NCI-H82 treated with DMSO at 0.1 percent for 48 hours (cell line): ENCODE results near the gene NDUFA12.
"Not testable (repeated sequence)": the region's sequence is repeated elsewhere in the genome, so short reads cannot be mapped to it uniquely, and the experiment has no call there.

ENCODE experiments used
- DNase-seq: peaks from one replicate; lab custom pipeline; 2025; ENCODE audit not compliant: unreplicated experiment; lab: John Stamatoyannopoulos, UW

The NDUFA12 gene

DNA sequence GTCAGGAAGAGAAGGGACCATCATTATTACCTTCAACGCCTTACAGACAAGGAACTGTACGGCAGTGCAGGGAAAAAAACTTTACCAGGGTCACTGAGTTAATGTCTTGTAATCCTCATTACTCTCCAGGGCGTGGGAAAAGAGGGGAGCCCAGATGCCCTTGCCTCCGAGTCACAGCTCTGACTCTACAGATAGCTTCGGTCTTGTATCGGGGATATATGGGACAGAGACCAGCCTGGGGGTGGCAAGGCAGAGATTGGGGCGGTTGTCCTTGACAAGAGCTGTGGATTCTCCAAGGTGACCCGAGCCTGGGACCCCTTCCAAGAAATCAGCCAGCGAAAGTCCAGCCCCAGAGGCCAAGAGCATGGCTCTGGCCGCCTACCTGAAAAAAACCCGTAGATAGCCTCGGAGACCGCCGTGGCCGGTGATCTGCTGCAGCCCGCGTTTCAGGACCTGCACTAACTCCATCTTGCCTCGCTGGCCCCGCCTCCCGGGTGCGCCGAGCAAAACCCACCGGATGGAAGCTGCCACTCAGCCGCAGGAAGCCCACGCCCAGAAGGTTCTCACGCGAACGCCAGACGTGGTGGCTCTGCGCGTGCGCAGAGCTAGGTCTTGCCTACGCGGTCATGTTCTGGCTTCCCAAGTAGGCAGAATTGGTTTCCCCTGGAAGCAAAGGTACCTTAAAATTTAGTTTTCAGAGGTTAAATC lies at the start of gene NDUFA12:
Gene NDUFA12, minus strand, starts transcription at position 485 of the 708 bp plus-strand sequence. Its CDS starts 17 bp downstream, at position 468.
- peak; percentile 89 for DNase-seq

DNA sequence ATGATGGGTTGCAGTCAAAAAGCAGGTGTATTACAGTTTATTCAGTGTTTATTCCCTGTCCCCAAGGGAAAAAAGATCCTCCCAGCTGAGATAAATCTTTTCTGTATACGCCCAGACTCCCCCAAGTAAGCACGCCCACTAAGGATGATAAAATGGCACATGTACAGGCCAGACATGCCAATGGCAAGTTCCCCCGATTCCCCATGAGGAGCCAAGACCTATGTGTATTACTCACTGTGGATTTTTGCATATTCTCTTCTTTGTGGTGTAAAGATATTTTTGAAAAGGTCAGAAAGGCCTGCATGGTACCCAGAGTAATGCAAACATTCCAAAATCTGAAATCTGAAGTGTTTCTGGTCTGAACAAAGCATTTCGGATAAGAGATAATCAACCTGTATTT lies 47.7 kb upstream of the NDUFA12 start:
- no peak for DNase-seq

DNA sequence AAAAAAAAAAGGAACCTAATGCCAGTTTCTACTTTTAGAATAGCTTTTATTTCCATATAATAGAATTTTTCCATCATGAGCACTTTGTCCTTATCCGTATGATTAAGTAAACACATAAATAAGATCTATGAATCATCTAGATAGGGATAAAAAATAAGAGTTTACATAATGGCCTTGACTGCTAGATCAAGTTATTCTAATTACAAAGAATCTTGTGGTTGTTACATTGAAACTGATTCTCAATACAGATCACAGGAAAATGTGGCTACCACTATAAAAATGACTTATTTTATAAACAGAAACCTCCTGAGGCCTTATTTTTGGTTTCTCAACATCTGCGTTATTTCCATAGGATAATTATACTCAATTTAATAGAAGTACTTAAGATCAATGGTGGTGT lies 34.4 kb upstream of the NDUFA12 start:
- no peak for DNase-seq

DNA sequence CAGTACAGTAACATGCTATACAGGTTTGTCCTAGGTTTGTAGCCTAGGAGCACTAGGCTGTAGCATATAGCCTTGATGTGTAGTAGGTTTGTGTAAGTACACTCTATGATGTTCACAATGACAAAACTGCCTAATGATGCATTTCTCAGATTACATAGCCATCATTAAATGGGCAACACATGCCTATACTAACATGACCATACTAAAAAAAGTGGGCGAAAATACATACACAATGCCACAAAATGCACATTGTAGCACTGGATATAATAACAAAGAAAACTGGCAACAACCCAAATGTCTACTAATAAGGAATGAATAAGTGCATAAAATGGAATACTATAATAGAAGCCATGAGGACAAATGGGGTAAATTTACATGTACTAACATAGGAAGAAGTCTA lies 31.3 kb upstream of the NDUFA12 start:
- DNase-seq, result no peak

DNA sequence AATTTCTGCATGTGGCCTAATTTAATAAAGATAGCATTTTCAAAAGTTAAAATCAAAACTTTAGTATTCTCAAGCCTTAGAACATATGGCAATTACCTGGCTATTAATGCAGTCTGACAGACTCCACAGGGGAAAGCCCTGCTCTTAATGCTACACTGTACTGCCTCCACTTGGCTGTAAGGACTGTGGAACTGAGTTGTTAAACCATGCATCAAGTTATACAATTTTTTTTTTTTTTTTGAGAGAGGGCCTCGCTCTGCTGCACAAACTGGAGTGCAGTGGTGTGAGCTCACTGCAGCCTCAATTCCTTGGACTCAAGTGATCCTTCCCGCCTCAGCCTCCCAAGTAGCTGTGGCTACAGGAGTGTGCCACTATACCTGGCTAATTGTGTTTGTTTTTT lies 19.0 kb upstream of the NDUFA12 start:
- no peak for DNase-seq

DNA sequence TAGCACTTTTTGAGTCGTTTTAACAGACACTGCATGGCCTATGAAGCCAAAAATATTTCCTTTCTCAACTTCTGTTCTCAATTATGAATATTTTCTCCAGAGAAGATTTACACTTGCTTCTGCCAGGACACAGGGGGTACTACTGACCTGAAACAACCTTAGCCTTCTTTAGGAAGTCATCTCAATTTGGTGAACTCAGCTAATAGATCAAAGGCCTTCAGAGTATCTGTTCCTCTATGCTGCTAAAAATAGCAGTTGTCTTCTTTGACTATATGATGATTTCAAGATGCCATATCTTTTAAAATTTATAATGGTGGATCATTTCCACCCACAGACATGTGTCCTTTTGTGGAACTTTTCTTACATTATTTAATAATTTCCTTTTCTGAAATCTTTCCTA lies 14.0 kb upstream of the NDUFA12 start:
- DNase-seq, result no peak

DNA sequence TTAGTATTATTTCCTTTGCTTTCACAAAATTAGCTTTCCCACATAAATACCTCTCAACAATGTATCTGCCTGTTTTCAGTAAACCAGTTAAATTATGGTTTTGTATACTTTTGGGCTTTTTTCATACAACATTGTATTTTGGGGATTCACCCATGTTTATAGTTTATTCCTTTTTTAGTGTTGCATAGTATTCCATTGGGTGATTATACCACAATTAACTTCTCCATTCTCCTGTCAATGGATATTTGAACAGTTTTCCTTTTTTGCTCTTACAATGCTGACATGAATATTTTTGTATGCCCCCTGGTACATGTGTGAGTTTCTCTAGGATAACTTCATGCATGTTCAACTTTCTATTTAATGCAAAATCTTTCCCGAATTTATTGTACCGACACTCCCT lies 12.6 kb upstream of the NDUFA12 start:
- no peak for DNase-seq

DNA sequence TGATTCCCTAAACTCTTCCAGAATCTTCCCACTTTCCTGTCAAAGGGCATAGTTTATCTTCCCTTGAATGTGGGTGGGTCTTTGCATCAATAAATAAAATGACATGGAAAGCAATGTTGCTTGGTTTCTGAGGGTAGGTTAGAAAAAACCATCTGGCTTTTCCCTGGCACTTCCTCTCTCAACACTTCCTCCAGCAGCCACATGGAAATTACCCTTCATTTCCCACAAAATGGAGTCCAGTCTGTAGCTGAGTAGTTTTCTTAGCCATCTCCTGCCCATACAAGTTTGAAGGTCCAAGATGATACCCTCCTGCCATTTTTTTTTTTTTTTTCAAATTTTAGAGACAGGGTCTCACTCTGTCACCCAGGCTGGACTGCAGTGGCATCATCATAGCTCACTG lies 11.1 kb upstream of the NDUFA12 start:
- no peak for DNase-seq

DNA sequence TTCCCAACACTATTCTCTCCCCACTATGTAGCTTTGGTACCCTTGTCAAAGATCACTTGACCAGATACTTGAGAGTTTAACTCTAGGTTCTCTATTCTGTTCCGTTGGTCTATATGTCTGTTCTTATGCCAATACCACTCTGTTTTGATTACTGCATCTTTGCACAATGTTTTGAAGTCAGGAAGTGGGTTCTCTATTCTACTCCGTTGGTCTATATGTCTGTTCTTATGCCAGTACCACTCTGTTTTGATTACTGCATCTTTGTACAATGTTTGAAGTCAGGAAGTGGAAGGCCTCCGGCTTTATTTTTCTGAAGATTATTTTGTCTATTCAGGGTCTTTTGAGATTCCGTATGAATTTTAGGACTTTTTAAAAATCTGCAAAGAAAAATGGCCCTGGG lies 2.7 kb upstream of the NDUFA12 start:
- no peak for DNase-seq

DNA sequence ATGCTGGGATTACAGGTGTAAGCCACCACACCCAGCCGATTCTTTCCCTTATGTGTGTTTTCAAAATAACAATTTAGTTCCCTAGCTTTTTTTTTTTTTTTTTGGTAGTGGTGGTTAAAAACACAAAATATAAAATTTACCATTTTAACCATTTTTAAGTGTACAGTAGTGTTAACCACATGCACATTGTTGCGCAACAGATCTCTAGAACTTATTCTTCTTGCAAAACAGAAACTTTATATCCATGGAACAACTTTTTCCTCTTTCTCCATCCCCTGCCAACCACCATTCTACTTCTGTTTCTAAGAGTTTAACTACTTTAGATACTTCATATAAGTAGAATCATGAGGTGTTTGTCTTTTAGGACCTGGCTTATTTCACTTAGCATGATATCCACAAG lies 1.1 kb upstream of the NDUFA12 start:
- DNase-seq, result no peak

DNA sequence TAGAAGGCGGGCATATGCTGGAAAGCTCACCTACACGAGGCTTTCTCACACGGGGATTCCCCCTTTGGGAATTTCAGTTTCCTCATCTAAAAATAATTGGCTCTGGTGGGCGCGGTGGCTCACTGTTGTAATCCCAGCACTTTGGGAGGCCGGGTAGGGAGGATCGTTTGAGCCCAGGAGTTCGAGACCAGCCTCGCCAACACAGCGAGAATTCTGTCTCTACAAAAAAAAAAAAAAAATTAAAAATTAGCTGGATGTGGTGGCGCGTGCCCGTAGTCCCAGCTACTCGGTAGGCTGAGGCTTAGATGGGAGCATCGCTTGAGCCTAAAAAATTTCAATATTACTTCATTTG lies 400 bp upstream of the NDUFA12 start:
- DNase-seq, result no peak

DNA sequence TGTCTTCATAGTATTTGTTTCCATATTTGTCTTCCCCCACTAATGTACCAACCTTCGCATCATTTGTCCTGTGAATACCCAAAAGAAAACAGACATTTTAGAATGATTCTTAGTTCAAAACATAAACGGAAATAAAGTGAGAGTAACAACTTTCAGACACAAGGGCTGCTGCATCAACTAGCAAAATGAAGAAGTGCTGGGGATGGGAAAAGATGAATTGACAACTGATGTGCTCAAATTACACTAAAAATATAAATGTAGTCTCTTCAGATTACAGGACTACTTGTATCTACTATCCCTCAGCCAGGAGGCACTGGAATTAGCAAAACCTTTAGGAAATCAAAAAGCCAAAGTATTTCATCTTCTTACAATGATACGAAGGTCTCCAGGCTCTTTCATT lies 743 bp downstream of the NDUFA12 start:
- no peak for DNase-seq

DNA sequence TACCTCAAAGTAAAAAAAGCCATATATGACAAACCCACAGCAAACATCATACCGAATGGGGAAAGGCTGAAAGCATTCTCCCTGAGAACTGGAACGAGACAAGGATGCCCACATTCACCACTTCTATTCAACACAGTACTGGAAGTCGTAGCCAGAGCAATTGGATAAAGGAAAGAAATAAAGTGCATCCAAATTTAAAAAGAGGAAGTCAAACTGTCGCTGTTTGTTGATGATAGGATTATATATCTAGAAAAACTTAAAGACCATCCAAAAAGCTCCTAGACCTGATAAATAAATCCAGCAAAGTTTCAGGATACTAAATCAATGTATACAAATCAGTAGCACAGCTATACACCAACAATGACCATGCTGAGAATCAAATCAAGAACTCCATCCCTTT lies 5.2 kb downstream of the NDUFA12 start:
- DNase-seq, result no peak

DNA sequence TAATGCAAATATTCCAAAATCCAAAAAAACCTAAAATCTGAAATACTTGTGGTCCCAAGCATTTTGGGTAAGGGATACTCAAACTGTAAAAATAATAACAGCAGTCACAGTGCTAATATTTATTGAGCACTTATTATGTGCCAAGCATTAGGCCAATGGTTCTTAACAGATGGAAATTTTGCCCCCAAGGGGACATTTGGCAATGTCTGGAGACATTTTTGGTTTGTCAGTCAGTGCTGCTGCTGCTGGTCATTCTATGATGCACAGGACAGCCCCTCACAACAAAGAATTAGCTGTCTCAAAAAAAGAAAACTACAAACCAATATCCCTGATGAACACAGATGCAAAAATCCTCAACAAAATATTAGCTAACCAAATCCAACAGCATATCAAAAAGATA lies 5.8 kb downstream of the NDUFA12 start:
- no peak for DNase-seq

DNA sequence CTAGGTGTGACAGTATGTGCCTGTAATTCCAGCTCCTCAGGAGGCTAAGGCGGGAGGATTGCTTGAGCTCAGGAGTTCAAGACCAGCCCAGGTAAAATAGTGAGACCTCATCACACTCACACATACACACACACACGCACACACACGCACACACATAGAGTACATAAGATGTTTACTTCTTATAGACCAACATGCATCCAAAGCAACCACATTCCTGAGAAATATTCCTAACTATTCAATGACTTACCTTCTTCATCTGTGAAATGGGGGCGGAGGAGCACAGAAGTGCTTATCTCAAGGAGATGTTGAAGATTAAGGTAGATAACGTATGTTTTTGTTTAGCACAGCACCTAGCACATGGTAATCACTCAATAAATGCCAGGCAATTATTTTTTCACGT lies 6.4 kb downstream of the NDUFA12 start:
- DNase-seq, result no peak

DNA sequence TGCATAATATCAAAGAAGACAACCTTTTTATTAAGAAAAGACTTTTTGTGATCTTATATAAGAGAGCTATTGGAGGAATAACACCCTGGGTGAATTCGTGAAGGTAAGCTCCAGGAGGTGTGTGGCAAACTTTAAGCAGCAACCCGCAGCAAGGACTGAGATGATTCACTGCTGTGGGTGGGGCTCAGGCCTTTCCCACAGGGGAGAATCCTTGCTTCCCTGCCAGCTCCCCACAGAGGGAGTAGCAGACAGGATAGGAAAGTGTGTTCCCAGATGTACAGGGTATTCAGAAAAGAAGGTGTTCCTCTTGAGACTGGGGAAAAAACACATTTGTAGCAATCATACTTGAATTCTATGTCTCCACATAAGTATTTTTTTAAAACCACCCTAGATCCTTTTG lies 9.2 kb downstream of the NDUFA12 start:
- no peak for DNase-seq

DNA sequence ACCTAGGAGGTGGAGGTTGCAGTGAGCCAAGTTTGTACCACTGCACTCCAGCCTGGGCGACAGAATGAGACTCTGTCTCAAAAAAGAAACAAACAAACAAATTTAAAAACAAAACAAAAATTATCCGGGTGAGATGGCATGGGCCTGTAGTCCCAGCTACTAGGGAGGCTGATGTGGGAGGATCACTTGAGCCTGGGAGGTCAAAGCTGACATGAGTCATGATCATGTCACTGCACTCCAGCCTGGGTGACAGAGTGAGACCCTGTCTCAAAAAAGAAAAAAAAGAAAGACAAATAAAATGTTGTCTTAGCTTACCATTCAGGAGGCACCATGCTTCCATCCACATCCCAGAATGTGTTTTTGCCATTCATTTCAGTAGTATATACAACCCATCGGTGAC lies 9.6 kb downstream of the NDUFA12 start:
- DNase-seq, result not testable (repeated sequence)

DNA sequence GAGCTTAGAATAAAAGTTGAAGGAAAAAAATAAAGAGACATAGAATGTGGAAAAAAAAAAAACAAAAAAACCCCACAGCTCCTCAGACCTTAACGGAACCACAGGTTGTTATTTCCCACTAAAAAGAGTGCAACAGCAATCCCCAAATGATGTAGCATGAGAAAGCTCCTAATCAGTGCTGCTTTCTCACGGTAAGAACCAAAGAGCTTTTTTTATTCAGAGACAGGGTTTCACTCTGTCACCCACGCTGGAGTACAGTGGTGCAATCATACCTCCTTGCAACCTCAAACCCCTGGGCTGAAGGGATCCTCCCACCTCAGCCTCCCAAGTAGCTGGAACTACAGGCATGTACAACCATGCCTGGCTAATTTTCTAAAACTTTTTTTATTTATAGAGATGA lies 13.3 kb downstream of the NDUFA12 start:
- no peak for DNase-seq

DNA sequence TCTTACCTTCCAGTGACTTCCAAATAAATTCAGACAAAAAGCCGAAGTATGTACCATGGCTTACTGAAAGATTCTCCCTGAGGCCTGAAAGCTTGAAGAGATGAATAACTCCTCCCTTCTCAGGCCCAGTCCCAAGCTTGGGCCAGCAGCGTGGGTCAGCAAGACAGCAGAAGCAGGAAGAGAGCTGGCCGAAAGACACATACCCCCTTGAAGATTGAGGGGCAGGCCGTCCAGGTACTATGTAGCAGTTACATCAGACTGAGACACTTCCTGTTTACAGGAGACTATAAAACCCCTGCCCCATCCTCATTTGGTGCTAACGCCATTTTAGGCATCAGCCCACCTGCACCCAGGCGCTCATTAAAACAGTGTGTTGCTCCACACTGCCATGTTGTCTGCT lies 15.0 kb downstream of the NDUFA12 start:
- no peak for DNase-seq

DNA sequence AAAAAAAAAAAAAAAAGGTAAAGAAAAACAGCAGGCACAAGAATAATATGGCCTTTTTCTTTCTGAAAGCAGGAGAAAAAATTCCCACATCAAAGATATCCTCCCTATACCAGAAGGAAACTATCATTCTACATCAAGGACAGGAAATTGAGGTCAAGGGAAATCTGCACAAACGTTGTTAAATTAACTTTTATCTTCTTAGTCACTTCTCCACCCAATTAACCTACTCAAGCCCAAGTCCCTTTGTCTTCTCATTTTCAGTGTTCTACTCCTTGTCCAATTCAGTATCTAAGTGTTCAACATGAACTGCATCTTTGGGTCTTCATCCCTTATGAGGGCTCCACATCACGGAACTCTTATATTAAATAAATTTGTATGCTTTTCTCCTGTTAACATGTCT lies 15.7 kb downstream of the NDUFA12 start:
- DNase-seq, result no peak

DNA sequence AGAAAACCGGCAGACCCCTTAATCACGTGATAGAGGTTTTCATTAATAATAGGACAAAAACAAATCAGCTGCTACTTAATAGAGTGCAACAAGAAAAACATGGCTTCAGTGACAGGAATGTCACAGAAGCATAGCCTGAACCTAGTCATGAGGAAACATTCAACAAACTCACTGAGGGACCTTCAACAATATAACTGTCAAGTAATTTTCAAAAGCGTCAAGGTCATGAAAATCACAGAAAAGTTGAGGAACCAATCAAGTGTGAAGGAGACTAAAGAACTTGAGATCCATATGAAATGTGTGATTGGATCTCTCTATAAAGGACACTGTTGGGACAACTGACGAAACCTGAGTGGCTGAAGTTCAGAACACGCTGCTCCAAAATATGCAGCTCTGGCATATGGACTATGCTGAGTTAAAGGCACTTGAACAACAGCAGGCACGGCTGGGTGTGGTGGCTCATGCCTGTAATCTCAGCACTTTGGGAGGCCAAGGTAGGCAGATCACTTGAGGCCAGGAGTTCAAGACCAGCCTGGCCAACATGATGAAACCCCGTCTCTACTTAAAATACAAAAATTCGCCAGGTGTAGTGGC lies 16.3 kb downstream of the NDUFA12 start:
- no peak for DNase-seq

DNA sequence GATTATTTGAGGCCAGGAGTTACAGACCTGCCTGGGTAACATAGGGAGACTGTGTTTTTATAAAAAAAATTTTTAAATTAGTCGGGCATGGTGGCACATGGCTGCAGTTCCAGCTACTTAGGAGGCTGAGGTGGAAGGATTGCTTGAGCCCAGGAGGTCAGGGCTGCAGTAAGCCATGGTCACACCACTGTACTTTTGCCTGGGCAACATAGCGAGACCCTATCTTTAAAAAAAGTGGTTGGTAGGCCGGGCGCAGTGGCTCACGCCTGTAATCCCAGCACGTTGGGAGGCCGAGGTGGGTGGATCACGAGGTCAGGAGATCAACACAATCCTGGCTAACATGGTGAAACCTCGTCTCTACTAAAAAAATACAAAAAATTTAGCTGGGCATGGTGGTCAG lies 18.4 kb downstream of the NDUFA12 start:
- not testable (repeated sequence) for DNase-seq

DNA sequence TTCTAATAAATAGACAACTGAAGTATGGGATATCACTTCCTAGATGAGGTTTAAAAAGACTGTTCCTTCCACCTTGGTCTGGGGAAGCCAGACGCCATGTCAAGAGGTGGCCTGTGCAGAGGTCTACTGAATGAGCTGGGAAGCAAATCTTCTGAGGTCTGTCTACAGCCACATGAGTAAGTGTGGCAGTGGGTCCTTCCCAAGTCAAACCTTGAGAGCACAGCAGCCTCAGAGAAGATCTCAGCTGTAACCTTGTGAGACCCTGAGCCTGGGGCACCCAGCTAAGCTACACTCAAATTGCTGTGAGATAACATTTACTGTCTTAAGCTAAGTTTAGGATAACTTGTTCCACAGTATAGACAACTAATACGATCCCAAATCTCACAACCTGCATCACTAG lies 20.2 kb downstream of the NDUFA12 start:
- DNase-seq, result no peak
